K562 (cell line): Measurements from ENCODE around the gene TMEM45A. TPM values are rescaled to one million over a fixed set of nuclear protein-coding genes. Genes with fewer than 3 reads are reported as not detected.

Experiments
- ATAC-seq: fragments of 200-7000 bp; cut with Tn5 transposase; 3 replicates; pipeline ENCODE4 v1.9.1; 2020; ENCODE audit warnings: moderate library complexity
- BruUV-seq: library from RNA; stranded (reverse); fragments of 400-500 nt; replicated peaks from 2 replicates; lab custom pipeline; 2021; lab: Mats Ljungman, UMichigan
- CTCF ChIA-PET: fragments of 300-600 bp; formaldehyde crosslinking; extraction: SDS; loops from one replicate; lab custom pipeline; 2021; ENCODE audit warnings: low intra/inter-chr PET ratio; lab: Yijun Ruan, JAX
- POLR2A ChIA-PET: fragments of 300-600, 350-650 bp; sonication (Branson Sonifier 250); formaldehyde crosslinking; extraction: SDS; loops from one replicate; lab custom pipeline; 2021; ENCODE audit warnings: antibody characterized with exemption, inconsistent platforms; lab: Yijun Ruan, JAX
- DNase-seq, 4 experiments: peaks; one replicate each; pipeline versions ENCODE4 v3.0.0 to v3.0.0-alpha.2; 2011 to 2018; ENCODE audit warnings: low spot score in 3 of 4, mixed read lengths in 3 of 4; ENCODE audit errors: extremely low read depth in 1 of 4
- FAIRE-seq: peaks from 2 replicates; lab custom pipeline; 2011; peaks lifted over from hg19 to GRCh38; lab: Jason Lieb, UNC
- H2AFZ ChIP-seq: 2 replicates; pipeline ENCODE4 v1.6.0; 2011; ENCODE audit warnings: low read depth, low read length, control low read depth, inconsistent platforms
- H3K27ac ChIP-seq: fragments of 200-600 bp; 3 replicates; pipeline ENCODE4 v1.8.0; 2011; ENCODE audit warnings: low read depth, mild to moderate bottlenecking, control low read depth, inconsistent platforms, low read length, moderate library complexity, mixed read lengths; ENCODE audit errors: extremely low read depth
- H3K27me3 ChIP-seq, 2 experiments: fragments of 300-600 bp in 1 of 2; 2 replicates in 1 of 2; 3 replicates in 1 of 2; pipeline versions ENCODE4 v1.6.0 to v1.8.0; 2011; ENCODE audit warnings: inconsistent platforms in 2 of 2, low read length in 2 of 2, mild to moderate bottlenecking in 1 of 2, mixed read lengths in 1 of 2, moderate library complexity in 1 of 2; ENCODE audit not compliant: control insufficient read depth in 2 of 2, insufficient read depth in 2 of 2
- H3K36me3 ChIP-seq: fragments of 300-600 bp; 3 replicates; pipeline ENCODE4 v1.8.0; 2011; ENCODE audit warnings: mild to moderate bottlenecking, low read length, inconsistent platforms; ENCODE audit not compliant: control insufficient read depth, insufficient read depth
- H3K4me1 ChIP-seq, 2 experiments: fragments of 200-600 bp in 1 of 2; replicated peaks in 1 of 2; 2 replicates in 1 of 2; 3 replicates in 1 of 2; pipeline versions ENCODE4 v1.5.1 to v1.8.0; 2011; ENCODE audit warnings: inconsistent platforms in 2 of 2, low read length in 2 of 2, mild to moderate bottlenecking in 1 of 2, mixed read lengths in 1 of 2, moderate library complexity in 1 of 2; ENCODE audit not compliant: control insufficient read depth in 2 of 2, insufficient read depth in 2 of 2
- H3K4me2 ChIP-seq: 2 replicates; pipeline ENCODE4 v1.6.1; 2011; ENCODE audit warnings: low read length, control low read depth, inconsistent platforms, mixed read lengths; ENCODE audit not compliant: insufficient read depth
- H3K4me3 ChIP-seq: fragments of 200-600 bp; sonication (generic), shearing (Covaris generic); 2 replicates; pipeline ENCODE4 v1.5.1; 2016; ENCODE audit warnings: control low read depth, inconsistent platforms
- H3K79me2 ChIP-seq: fragments of 200-600 bp; 3 replicates; pipeline ENCODE4 v1.8.0; 2011; ENCODE audit warnings: low read length, inconsistent platforms; ENCODE audit not compliant: control insufficient read depth, insufficient read depth
- H3K9ac ChIP-seq, 2 experiments: 2 replicates each; pipeline versions ENCODE4 v1.6.0 to v1.6.1; 2011; ENCODE audit warnings: low read depth in 2 of 2, low read length in 2 of 2, control low read depth in 1 of 2, inconsistent platforms in 1 of 2, mild to moderate bottlenecking in 1 of 2, mixed read lengths in 1 of 2; ENCODE audit not compliant: insufficient read depth in 1 of 2
- H3K9me1 ChIP-seq: one replicate; pipeline ENCODE4 v1.6.0; 2011; ENCODE audit warnings: inconsistent platforms, mild to moderate bottlenecking, low read length, moderate library complexity; ENCODE audit not compliant: control insufficient read depth, insufficient read depth
- H3K9me3 ChIP-seq: replicated peaks from 2 replicates; pipeline ENCODE4 v1.5.1; 2011; ENCODE audit warnings: low read depth, low read length, inconsistent platforms; ENCODE audit not compliant: control insufficient read depth, insufficient read depth
- H4K20me1 ChIP-seq: replicated peaks from 2 replicates; pipeline ENCODE4 v1.6.1; 2011; ENCODE audit warnings: low read length, inconsistent platforms, mixed read lengths; ENCODE audit not compliant: control insufficient read depth, insufficient read depth
- ATF1 ChIP-seq, 2 experiments: fragments of 450-650 bp in 1 of 2; IDR thresholded peaks; 2 replicates each; pipeline ENCODE4 v1.6.1; 2016; ENCODE audit warnings: missing compliant biosample characterization in 1 of 2, missing genetic modification characterization in 1 of 2
- CCAR2 ChIP-seq: fragments of 200-400 bp; formaldehyde crosslinking; IDR thresholded peaks from 2 replicates; pipeline ENCODE4 v1.6.1; 2017; ENCODE audit warnings: mild to moderate bottlenecking, low read depth, low read length
- CEBPG ChIP-seq, 3 experiments: fragments of 200-800 bp in 1 of 3; sonication (Bioruptor generic) in 1 of 3; sonication (generic) in 1 of 3; formaldehyde crosslinking in 1 of 3; IDR thresholded peaks in 2 of 3; conservative IDR thresholded peaks in 1 of 3; 2 replicates each; pipeline versions ENCODE4 v1.6.1 to v1.8.0; 2016 to 2022; ENCODE audit warnings: missing compliant biosample characterization in 2 of 3, missing genetic modification characterization in 2 of 3, mild to moderate bottlenecking in 1 of 3, missing genetic modification reagents in 1 of 3
- E2F6 ChIP-seq, 2 experiments: IDR thresholded peaks; 2 replicates each; pipeline ENCODE4 v1.6.1; 2011; ENCODE audit warnings: borderline replicate concordance in 1 of 2, control low read depth in 1 of 2, low read depth in 1 of 2, low read length in 1 of 2, mild to moderate bottlenecking in 1 of 2, mixed read lengths in 1 of 2, moderate library complexity in 1 of 2; ENCODE audit not compliant: insufficient read depth in 1 of 2, insufficient read length in 1 of 2, poor library complexity in 1 of 2, severe bottlenecking in 1 of 2; ENCODE audit errors: extremely low read depth in 1 of 2
- EGR1 ChIP-seq: fragments of 450-650 bp; conservative IDR thresholded peaks from 2 replicates; pipeline ENCODE4 v1.6.1; 2017; ENCODE audit warnings: mild to moderate bottlenecking
- FOXK1 ChIP-seq: sonication (generic); formaldehyde crosslinking; IDR thresholded peaks from 2 replicates; pipeline ENCODE4 v1.8.0; 2022; ENCODE audit warnings: missing genetic modification reagents, mild to moderate bottlenecking, borderline replicate concordance
- JUN ChIP-seq, 2 experiments: sonication (generic) in 1 of 2; formaldehyde crosslinking in 1 of 2; IDR thresholded peaks; 2 replicates each; pipeline versions ENCODE4 v1.6.1 to v1.8.0; 2012 to 2022; ENCODE audit warnings: borderline replicate concordance in 2 of 2, mild to moderate bottlenecking in 2 of 2, improper control_type of control experiment in 1 of 2, low read depth in 1 of 2, low read length in 1 of 2, missing genetic modification reagents in 1 of 2
- JUND ChIP-seq, 2 experiments: IDR thresholded peaks; 2 replicates in 1 of 2; 3 replicates in 1 of 2; pipeline ENCODE4 v1.6.1; 2011; ENCODE audit warnings: borderline replicate concordance in 2 of 2, low read depth in 2 of 2, low read length in 2 of 2, improper control_type of control experiment in 1 of 2, missing biosample characterization in 1 of 2, missing genetic modification characterization in 1 of 2, missing genetic modification reagents in 1 of 2
- KAT7 ChIP-seq: sonication (generic); formaldehyde crosslinking; IDR thresholded peaks from 2 replicates; pipeline ENCODE4 v1.8.0; 2022; ENCODE audit warnings: missing genetic modification reagents, mild to moderate bottlenecking, borderline replicate concordance
- POLR2H ChIP-seq: IDR thresholded peaks from 2 replicates; pipeline ENCODE4 v1.6.1; 2016; ENCODE audit warnings: missing genetic modification characterization, low read depth, mild to moderate bottlenecking, control low read depth, missing compliant biosample characterization, moderate library complexity
- SP2 ChIP-seq: IDR thresholded peaks from 2 replicates; pipeline ENCODE4 v1.6.1; 2011; ENCODE audit warnings: mild to moderate bottlenecking, low read depth, low read length, moderate library complexity; ENCODE audit not compliant: poor library complexity, severe bottlenecking; ENCODE audit errors: extremely low read depth
- TCFL5 ChIP-seq: fragments of 250-450 bp; sonication (Bioruptor Pico); conservative IDR thresholded peaks from 2 replicates; pipeline ENCODE4 v1.6.1; 2021; ENCODE audit warnings: mild to moderate bottlenecking, moderate library complexity, matching md5 sums
- TRIM24 ChIP-seq, 2 experiments: fragments of 450-650 bp; IDR thresholded peaks; 2 replicates each; pipeline ENCODE4 v1.6.1; 2016
- ZNF384 ChIP-seq: IDR thresholded peaks from 2 replicates; pipeline ENCODE4 v1.6.1; 2012; ENCODE audit warnings: low read depth, low read length, improper control_type of control experiment
- WGBS: fragments of 100-300 bp; shearing (Covaris generic); methylation state at CpG from one replicate; pipeline ENCODE4 v1.1.6; 2016; ENCODE audit warnings: low coverage, mixed read lengths; ENCODE audit not compliant: insufficient coverage; ENCODE audit errors: missing lambda C conversion rate; 5-methylcytosine and 5-hydroxymethylcytosine counted together
- in situ Hi-C: fragments of 300-500 bp; cut with MboI; formaldehyde crosslinking; loops from 4 replicates; pipeline ENCODE4 v1.15.0; 2018; ENCODE audit warnings: inconsistent platforms, mixed read lengths
- intact Hi-C: fragments of 100-400 bp; cut with micrococcal nuclease; formaldehyde crosslinking; loops from 2 replicates; pipeline ENCODE4 v1.14.2; 2022
- polyA plus RNA-seq, 8 experiments: library from polyadenylated mRNA; depleted of rRNA in 4 of 8; stranded (reverse) in 5 of 8; unstranded in 3 of 8; fragments of >200 nt; fragmentation: Nextera tagmentation in 2 of 8; fragmentation: Illumina TruSeq in 1 of 8; extraction: Ambion mirVana in 2 of 8; extraction: Trizol in 1 of 8; gene quantifications; 2 replicates each; pipeline versions ENCODE4 v1.2.1 to v1.2.3, GENCODE V29; 2011 to 2014; ENCODE audit warnings: inconsistent platforms in 1 of 8, missing spikeins in 1 of 8
- total RNA-seq, 7 experiments: library from RNA; depleted of rRNA in 6 of 7; stranded (reverse); fragments of >200 nt in 6 of 7; fragmentation: Illumina TruSeq in 2 of 7; extraction: Trizol in 2 of 7; gene quantifications; 2 replicates each; pipeline versions ENCODE4 v1.2.1 to v1.2.3, GENCODE V29; 2011 to 2021; ENCODE audit warnings: low replicate concordance in 1 of 7
- TF ChIP-seq, protein P1 (sequence below), 2 experiments: fragments of 450-650 bp in 1 of 2; sonication (generic) in 1 of 2; formaldehyde crosslinking in 1 of 2; IDR thresholded peaks in 1 of 2; conservative IDR thresholded peaks in 1 of 2; 2 replicates each; pipeline versions ENCODE4 v1.6.1 to v1.8.1; 2016 to 2023; ENCODE audit warnings: mild to moderate bottlenecking in 2 of 2, moderate library complexity in 2 of 2, inconsistent platforms in 1 of 2, missing genetic modification reagents in 1 of 2
- TF ChIP-seq, protein P2 (sequence below): sonication (generic); formaldehyde crosslinking; IDR thresholded peaks from 2 replicates; pipeline ENCODE4 v1.8.0; 2022; ENCODE audit warnings: mild to moderate bottlenecking, low read depth, missing genetic modification reagents

TMEM45A gene
- total and polyA plus RNA-seq, 9 of the 15 experiments (the other 6 are each of a cell fraction or from before 2014, with no cell fraction given) = 0.41 to 4.1 (median 0.95) TPM

DNA sequence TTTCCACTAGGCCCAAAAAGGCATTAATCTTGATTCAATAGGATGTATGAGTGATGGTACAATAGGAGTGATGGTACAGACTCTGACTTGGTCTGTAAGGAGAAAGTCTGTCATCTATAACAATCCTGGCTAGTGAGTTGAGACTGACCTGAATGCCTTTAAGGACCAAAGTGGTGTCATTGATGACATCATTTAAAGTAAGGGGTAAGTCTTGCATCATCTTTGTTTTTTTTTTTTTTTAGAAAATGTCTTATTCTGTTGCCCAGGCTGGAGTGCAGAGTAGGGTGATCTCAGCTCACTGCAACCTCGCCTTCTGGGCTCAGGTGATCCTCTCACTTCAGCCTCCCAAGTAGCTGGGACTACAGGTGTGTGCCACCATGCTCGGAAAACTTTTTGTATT is 5.6 kb upstream of the TMEM45A start:
- H3K79me2 ChIP-seq = no peaks in the 10 kb centered on the region
- ATAC-seq (peak; percentile 72), DNase-seq (no peak), FAIRE-seq (no peak)
- no peak overlapping the region for H2AFZ ChIP-seq
- H3K4me1 ChIP-seq = peaks cover 0 to 3% of the 10 kb centered on the region in 2 experiments; a peak in 2 of 5 replicates
- no peak overlapping the region for H3K27ac ChIP-seq
- in situ Hi-C loops = no loop called here
- no peaks in the 10 kb centered on the region for H3K36me3 ChIP-seq
- ChIA-PET CTCF (no interaction called here), POLR2A (interaction anchor here (1.1 kb wide), 1 partner anchor 85 kb away, joined by 4 read pairs; the partner anchor contains the start of gene LNP1)
- BruUV-seq = no TSS peak
- intact Hi-C loops = no loop called here
- H3K4me3 ChIP-seq = no peak overlapping the region
- no peaks in the 10 kb centered on the region for H3K9me1 ChIP-seq
- H3K9me3 ChIP-seq = no peaks in the 10 kb centered on the region
- no peak overlapping the region for H3K4me2 ChIP-seq
- no peaks in the 10 kb centered on the region; a peak in 1 of 5 replicates for H3K27me3 ChIP-seq
- H3K9ac ChIP-seq = no peak overlapping the region
- no peaks in the 10 kb centered on the region for H4K20me1 ChIP-seq
- 43% methylated on average over 1 of the region's 2 CpGs for WGBS
- no peak for TF ChIP-seq TCFL5 (CRISPR knock-in tag)
- no peak for TF ChIP-seq CCAR2
- TF ChIP-seq SP2 = no peak
- TF ChIP-seq ATF1 (CRISPR knock-in tag; IDR thresholded peaks at IDR 0.05) = no peak
- TF ChIP-seq ATF1 (tag; IDR thresholded peaks at IDR 0.05) = peak; percentile 43
- peak; percentile 47; the same call in 1 of the 2 replicates for TF ChIP-seq JUN (IDR thresholded peaks at IDR 0.05; ENCODE audit: borderline replicate concordance, low read depth, low read length)
- TF ChIP-seq JUN (CRISPR knock-in tag; IDR thresholded peaks at IDR 0.05; ENCODE audit: borderline replicate concordance) = no peak
- TF ChIP-seq JUND (IDR thresholded peaks at IDR 0.05; ENCODE audit: borderline replicate concordance, low read depth, low read length) = peak; percentile 57; the same call in 1 of the 2 replicates
- no peak; the same call in 2 of the 3 replicates for TF ChIP-seq JUND (tag; IDR thresholded peaks at IDR 0.05; ENCODE audit: borderline replicate concordance, low read depth, low read length)
- no peak for TF ChIP-seq KAT7 (CRISPR knock-in tag)
- TF ChIP-seq ZNF384 = peak; percentile 60; the same call in 1 of the 2 replicates
- TF ChIP-seq, protein P1, sequence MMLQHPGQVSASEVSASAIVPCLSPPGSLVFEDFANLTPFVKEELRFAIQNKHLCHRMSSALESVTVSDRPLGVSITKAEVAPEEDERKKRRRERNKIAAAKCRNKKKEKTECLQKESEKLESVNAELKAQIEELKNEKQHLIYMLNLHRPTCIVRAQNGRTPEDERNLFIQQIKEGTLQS (IDR thresholded peaks at IDR 0.05) = peak; percentile 96
- TF ChIP-seq, protein P1 (CRISPR knock-in tag; conservative IDR thresholded peaks at IDR 0.05) = no peak
- TF ChIP-seq E2F6 (IDR thresholded peaks at IDR 0.05; ENCODE audit: borderline replicate concordance in 1 of 2, extremely low read depth in 1 of 2, insufficient read depth in 1 of 2, insufficient read length in 1 of 2, low read depth in 1 of 2, low read length in 1 of 2, poor library complexity in 1 of 2, severe bottlenecking in 1 of 2) = no peak
- TF ChIP-seq EGR1 = no peak
- TF ChIP-seq CEBPG (CRISPR knock-in tag; IDR thresholded peaks at IDR 0.05) = peak; percentile 68
- TF ChIP-seq CEBPG (tag; conservative IDR thresholded peaks at IDR 0.05 in 1 of 2, IDR thresholded peaks at IDR 0.05 in 1 of 2) = peak; percentile 81 to 97
- TF ChIP-seq FOXK1 (CRISPR knock-in tag) = no peak
- TF ChIP-seq, protein P2, sequence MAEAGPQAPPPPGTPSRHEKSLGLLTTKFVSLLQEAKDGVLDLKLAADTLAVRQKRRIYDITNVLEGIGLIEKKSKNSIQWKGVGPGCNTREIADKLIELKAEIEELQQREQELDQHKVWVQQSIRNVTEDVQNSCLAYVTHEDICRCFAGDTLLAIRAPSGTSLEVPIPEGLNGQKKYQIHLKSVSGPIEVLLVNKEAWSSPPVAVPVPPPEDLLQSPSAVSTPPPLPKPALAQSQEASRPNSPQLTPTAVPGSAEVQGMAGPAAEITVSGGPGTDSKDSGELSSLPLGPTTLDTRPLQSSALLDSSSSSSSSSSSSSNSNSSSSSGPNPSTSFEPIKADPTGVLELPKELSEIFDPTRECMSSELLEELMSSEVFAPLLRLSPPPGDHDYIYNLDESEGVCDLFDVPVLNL (CRISPR knock-in tag) = no peak
- no peak for TF ChIP-seq POLR2H (tag)
- peak; percentile 58 to 59; a peak in 2 of 4 replicates for TF ChIP-seq TRIM24 (IDR thresholded peaks at IDR 0.05)
